ENCODE measurements around the gene VPS35L. TPM values are rescaled to one million over a fixed set of nuclear protein-coding genes. Genes with fewer than 3 reads are reported as not detected.
"Not testable (repeated sequence)": the region's sequence is repeated elsewhere in the genome, so short reads cannot be mapped to it uniquely, and the experiment has no call there.

VPS35L gene
- total RNA-seq, 1 experiment from 2014 or later, result 11.7 TPM

DNA sequence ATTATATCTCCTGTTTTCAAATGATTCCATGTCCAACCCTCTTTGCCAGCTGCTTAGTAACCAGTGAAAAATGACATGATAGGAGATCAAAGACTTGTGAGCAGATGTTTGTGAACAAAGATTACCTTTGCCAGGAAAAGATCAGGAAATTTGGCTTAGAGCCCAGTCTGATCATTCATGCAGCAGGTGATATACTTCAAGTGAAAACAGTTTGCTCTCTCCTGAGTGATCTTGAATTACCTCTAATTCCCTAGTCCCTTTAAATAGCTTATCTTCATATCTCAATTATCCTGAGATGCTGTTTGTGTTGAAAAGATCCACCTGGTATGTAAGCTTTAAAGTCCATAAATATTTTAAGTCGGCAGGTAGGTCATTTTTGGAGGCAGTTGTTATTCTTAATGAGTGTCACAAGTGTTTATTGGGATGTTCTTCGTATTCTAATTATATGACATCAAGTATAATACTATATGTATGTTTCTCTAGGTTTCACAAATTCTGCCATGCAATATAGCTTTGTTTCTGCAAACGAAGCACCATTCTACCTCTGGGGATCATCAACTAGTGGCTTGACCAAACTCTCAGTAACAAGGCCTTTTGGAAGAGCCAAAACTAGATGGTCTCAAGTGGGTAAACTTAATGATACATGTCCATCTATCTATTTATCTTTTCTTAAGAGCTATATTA lies 13.2 kb upstream of the VPS35L start:
- BruUV-seq (replicated peaks), result no TSS peak
- TF ChIP-seq CTCF (conservative IDR thresholded peaks at IDR 0.05) (no peak), EZH2 (IDR thresholded peaks at IDR 0.05; ENCODE audit: low read depth) (no peak)
- POLR2A ChIA-PET (ENCODE audit: unreplicated experiment), result interaction anchor here (0.6 kb wide), 1 partner anchor 202 kb away, joined by 3 read pairs; no protein-coding TSS in a partner anchor

DNA sequence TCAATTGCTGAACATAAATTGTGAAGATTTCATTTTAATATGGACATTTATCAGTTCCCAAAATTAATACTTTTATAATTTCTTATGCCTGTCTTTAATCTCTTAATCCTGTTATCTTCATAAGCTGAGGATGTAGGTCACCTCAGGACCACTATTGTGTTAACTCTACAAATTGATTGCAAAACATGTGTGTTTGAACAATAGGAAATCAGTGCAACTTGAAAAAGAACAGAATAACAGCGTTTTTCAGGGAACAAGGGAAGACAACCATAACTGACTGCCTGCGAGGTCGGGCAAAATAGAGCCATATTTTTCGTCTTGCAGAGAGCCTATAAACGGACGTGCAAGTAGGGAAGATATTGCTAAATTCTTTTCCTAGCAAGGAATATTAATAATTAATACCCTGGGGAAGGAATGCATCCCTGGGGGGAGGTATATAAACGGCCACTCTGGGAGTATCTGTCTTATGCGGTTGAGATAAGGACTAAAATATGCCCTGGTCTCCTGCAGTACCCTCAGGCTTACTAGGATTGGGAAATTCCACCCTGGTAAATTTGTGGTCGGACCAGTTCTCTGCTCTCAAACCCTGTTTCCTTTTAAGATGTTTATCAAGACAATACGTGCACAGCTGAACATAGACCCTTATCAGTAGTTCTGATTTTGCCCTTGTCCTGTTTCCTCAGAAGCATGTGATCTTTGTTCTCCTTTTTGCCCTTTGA lies 12.1 kb upstream of the VPS35L start:
- Histone ChIP-seq H3K4me3 (0 out of 2 replicates have a peak overlapping the region, but pooled peaks have one; percentile 9), H3K36me3 (ENCODE audit: low read depth) (peaks cover 45% of the 10 kb centered on the region), H3K9me3 (ENCODE audit: insufficient read depth, low read depth) (peaks cover 12% of the 10 kb centered on the region; the same call in 1 of the 2 replicates), H3F3A (ENCODE audit: insufficient read depth, low read depth) (peaks cover 19% of the 10 kb centered on the region; the same call in 1 of the 2 replicates)
- BruUV-seq (replicated peaks); H3K9me2 ChIP-seq (ENCODE audit: insufficient read depth); H2AFZ ChIP-seq; H4K20me1 ChIP-seq (ENCODE audit: insufficient read depth); H3K4me1 ChIP-seq (replicated peaks; ENCODE audit: insufficient read depth); H3K27me3 ChIP-seq (ENCODE audit: insufficient read depth, low read depth); H3K27ac ChIP-seq; intact Hi-C loops (cut with micrococcal nuclease; ENCODE audit: unreplicated experiment); CTCF ChIA-PET; H3K79me2 ChIP-seq (ENCODE audit: low read depth); H3K4me2 ChIP-seq: not testable (repeated sequence)
- DNase-seq, result peak in 1 of 2 experiments; percentile 55
- POLR2A ChIA-PET (ENCODE audit: unreplicated experiment), result interaction anchor here (0.6 kb wide), 1 partner anchor 203 kb away, joined by 3 read pairs; no protein-coding TSS in a partner anchor

More for the DNA sequence above, 13.2 kb upstream of the VPS35L start:
- H3K79me2 ChIP-seq (ENCODE audit: low read depth), result no peaks in the 10 kb centered on the region
- intact Hi-C loops (cut with micrococcal nuclease; ENCODE audit: unreplicated experiment), result no loop called here
- no peaks in the 10 kb centered on the region for H4K20me1 ChIP-seq (ENCODE audit: insufficient read depth)
- H2AFZ ChIP-seq, result no peak overlapping the region
- H3K36me3 ChIP-seq (ENCODE audit: low read depth), result peaks cover 45% of the 10 kb centered on the region
- peaks cover 12% of the 10 kb centered on the region; the same call in 1 of the 2 replicates for H3K9me3 ChIP-seq (ENCODE audit: insufficient read depth, low read depth)
- no peaks in the 10 kb centered on the region for H3K9me2 ChIP-seq (ENCODE audit: insufficient read depth)
- no peak for DNase-seq
- H3F3A ChIP-seq (ENCODE audit: insufficient read depth, low read depth), result peaks cover 19% of the 10 kb centered on the region; the same call in 1 of the 2 replicates
- peaks cover 4% of the 10 kb centered on the region for H3K4me1 ChIP-seq (replicated peaks; ENCODE audit: insufficient read depth)
- no peak overlapping the region for H3K27ac ChIP-seq
- CTCF ChIA-PET, result interaction anchor here (0.6 kb wide), 1 partner anchor 10 kb away, joined by 8 read pairs; no protein-coding TSS in a partner anchor
- H3K27me3 ChIP-seq (ENCODE audit: insufficient read depth, low read depth), result no peaks in the 10 kb centered on the region
- H3K4me3 ChIP-seq, result no peak overlapping the region
- no peak overlapping the region for H3K4me2 ChIP-seq

DNA sequence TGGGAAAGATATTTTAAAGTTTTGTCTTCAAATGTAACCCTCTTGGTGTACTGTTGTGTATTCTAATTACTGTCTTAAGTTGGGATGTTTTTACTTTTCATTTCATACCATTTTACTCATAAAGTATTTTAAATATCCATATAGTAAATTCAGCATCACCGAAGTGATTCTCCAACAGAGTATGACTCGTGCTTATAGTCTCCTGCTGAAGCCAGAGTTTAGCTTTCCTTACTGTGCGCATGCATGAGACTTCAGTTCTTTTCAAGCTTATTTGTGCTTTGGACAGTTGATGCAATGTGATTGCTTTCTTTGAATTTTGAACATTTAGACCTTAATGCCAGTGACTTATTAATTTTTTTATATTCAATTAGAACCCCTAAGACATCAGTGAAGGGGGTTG lies 7.4 kb upstream of the VPS35L start:
- Histone ChIP-seq H3F3A (ENCODE audit: insufficient read depth, low read depth) (peaks cover 8% of the 10 kb centered on the region; the same call in 1 of the 2 replicates), H2AFZ (no peak overlapping the region), H3K79me2 (ENCODE audit: low read depth) (no peaks in the 10 kb centered on the region), H3K4me1 (replicated peaks; ENCODE audit: insufficient read depth) (peaks cover 4% of the 10 kb centered on the region; the same call in 1 of the 2 replicates), H3K36me3 (ENCODE audit: low read depth) (peaks cover 22% of the 10 kb centered on the region), H3K27ac (no peak overlapping the region), H4K20me1 (ENCODE audit: insufficient read depth) (no peaks in the 10 kb centered on the region), H3K4me2 (no peak overlapping the region), H3K27me3 (ENCODE audit: insufficient read depth, low read depth) (no peaks in the 10 kb centered on the region), H3K9me3 (ENCODE audit: insufficient read depth, low read depth) (peaks cover 8% of the 10 kb centered on the region; the same call in 1 of the 2 replicates), H3K9me2 (ENCODE audit: insufficient read depth) (no peaks in the 10 kb centered on the region), H3K4me3 (no peak overlapping the region)
- intact Hi-C loops (cut with micrococcal nuclease; ENCODE audit: unreplicated experiment), result no loop called here
- CTCF ChIA-PET, result no interaction called here
- no TSS peak for BruUV-seq (replicated peaks)
- DNase-seq, result no peak
- POLR2A ChIA-PET (ENCODE audit: unreplicated experiment), result no interaction called here
- TF ChIP-seq EZH2 (IDR thresholded peaks at IDR 0.05; ENCODE audit: low read depth) (no peak), CTCF (conservative IDR thresholded peaks at IDR 0.05) (no peak)
